Measurements from ENCODE around the gene SLC6A19. TPM values are rescaled to one million over a fixed set of nuclear protein-coding genes. Genes with fewer than 3 reads are reported as not detected.

The SLC6A19 gene
- total and polyA plus RNA-seq, 12 donors: under 0.01 TPM; not detected in 11

DNA sequence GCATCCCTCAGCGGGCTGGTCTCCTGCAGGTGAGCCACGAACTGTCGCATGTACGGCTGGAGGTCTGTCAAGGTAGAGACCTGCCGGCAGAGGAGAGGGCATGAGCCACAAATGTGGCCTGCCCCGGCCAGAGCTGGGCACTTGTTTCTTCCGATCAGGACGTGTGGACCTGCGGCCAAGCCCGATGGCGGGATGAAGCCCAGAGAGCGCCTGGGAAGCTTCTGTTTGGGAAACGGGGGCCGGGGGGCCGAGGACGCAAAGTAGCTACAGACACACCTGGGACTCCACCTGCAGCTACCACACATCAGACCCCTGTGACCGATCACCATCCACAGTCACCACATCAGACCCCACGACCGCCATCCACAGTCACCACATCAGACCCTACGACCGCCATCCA is 70.8 kb downstream of the SLC6A19 start:
- Histone ChIP-seq H3K36me3 (replicated peaks in 1 of 2) (no peaks in the 10 kb centered on the region), H3K4me3 (no peak overlapping the region), H3K27ac (no peak overlapping the region), H3K9me3 (replicated peaks in 1 of 3) (no peaks in the 10 kb centered on the region), H3K4me1 (replicated peaks in 1 of 2) (no peaks in the 10 kb centered on the region), H3K27me3 (no peaks in the 10 kb centered on the region)
- intact Hi-C loops (cut with DNase I): no loop called here
- TF ChIP-seq, protein P1, sequence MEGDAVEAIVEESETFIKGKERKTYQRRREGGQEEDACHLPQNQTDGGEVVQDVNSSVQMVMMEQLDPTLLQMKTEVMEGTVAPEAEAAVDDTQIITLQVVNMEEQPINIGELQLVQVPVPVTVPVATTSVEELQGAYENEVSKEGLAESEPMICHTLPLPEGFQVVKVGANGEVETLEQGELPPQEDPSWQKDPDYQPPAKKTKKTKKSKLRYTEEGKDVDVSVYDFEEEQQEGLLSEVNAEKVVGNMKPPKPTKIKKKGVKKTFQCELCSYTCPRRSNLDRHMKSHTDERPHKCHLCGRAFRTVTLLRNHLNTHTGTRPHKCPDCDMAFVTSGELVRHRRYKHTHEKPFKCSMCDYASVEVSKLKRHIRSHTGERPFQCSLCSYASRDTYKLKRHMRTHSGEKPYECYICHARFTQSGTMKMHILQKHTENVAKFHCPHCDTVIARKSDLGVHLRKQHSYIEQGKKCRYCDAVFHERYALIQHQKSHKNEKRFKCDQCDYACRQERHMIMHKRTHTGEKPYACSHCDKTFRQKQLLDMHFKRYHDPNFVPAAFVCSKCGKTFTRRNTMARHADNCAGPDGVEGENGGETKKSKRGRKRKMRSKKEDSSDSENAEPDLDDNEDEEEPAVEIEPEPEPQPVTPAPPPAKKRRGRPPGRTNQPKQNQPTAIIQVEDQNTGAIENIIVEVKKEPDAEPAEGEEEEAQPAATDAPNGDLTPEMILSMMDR (IDR thresholded peaks at IDR 0.05): no peak
- no peak for TF ChIP-seq POLR2A (IDR thresholded peaks at IDR 0.05)
- 85 to 95% (median 93%) methylated on average over 17 to 21 of the region's 21 CpGs; no CpG with 5 or more reads in 1 of the 4 donors for WGBS, 4 donors
- no peak for DNase-seq

DNA sequence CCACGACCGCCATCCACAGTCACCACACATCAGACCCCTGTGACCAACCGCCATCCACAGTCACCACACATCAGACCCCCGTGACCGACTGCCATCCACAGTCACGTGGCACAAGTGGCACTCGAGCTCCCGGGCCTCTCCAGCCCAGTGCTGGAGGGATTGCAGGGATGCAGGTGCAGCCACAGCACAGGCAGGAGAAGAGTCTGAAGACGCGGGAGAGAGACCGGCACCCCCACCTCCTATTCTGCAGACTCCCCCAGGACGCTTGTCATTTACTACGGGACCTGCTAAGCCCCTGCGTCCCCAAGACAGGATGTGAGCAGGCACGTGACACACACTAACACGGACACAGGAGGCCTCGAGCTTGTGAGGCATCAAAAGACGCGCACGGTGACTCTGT is 72.3 kb downstream of the SLC6A19 start:
- Histone ChIP-seq H3K4me3 (no peak overlapping the region), H3K4me1 (replicated peaks in 1 of 2) (no peaks in the 10 kb centered on the region), H3K36me3 (replicated peaks in 1 of 2) (no peaks in the 10 kb centered on the region), H3K9me3 (replicated peaks in 1 of 3) (no peaks in the 10 kb centered on the region), H3K27ac (no peak overlapping the region), H3K27me3 (no peaks in the 10 kb centered on the region)
- DNase-seq: no peak
- intact Hi-C loops (cut with DNase I): no loop called here
- no peak for TF ChIP-seq POLR2A (IDR thresholded peaks at IDR 0.05)
- TF ChIP-seq, protein P1 (IDR thresholded peaks at IDR 0.05): no peak
- WGBS, 4 donors: 87 to 97% (median 91%) methylated on average over 13 to 20 of the region's 20 CpGs

DNA sequence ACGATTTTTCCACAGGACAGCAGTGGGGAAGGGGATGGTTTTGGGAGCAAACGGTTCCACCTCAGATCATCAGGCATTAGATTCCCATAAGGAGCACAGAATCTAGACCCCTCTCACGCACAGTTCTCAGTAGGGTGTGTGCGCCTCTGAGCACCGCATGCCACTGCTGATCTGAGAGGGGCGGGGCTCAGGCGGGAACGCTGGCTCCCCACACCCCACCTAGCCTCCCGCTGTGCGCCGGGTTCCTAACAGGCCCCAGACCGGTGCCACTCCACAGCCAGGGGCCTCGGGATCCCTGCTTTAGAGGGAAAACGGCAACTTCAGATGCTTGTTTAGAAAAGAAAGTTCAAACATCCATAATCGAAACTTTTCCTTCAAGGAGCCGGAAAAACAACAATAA is 73.1 kb downstream of the SLC6A19 start:
- Histone ChIP-seq H3K27ac (no peak overlapping the region), H3K27me3 (no peaks in the 10 kb centered on the region), H3K4me1 (replicated peaks in 1 of 2) (no peaks in the 10 kb centered on the region), H3K4me3 (no peak overlapping the region), H3K36me3 (replicated peaks in 1 of 2) (no peaks in the 10 kb centered on the region), H3K9me3 (replicated peaks in 1 of 3) (no peaks in the 10 kb centered on the region)
- TF ChIP-seq, protein P1 (IDR thresholded peaks at IDR 0.05): no peak
- no peak for TF ChIP-seq POLR2A (IDR thresholded peaks at IDR 0.05)
- DNase-seq: no peak
- intact Hi-C loops (cut with DNase I): no loop called here
- 79 to 84% (median 84%) methylated on average over 11 to 16 of the region's 16 CpGs for WGBS, 4 donors

Other genes with a start within 250 kb of the SLC6A19 start
- 10 to 100 TPM in 4 of 9 donors, 1 to 10 TPM in 4, under 1 TPM in 1; 0.22 to 25.5 (median 9.6) TPM for gene NKD2, start 192.8 kb upstream of the SLC6A19 start, total RNA-seq
- 10 to 100 TPM in 2 of 3 donors, under 1 TPM in 1; 0.92 to 32.8 (median 18.1) TPM for gene NKD2, start 192.8 kb upstream of the SLC6A19 start, polyA plus RNA-seq
- 10 to 100 TPM in 8 of 9 donors, 1 to 10 TPM in 1; 1.3 to 52.6 (median 29.4) TPM for gene SLC12A7, start 89.5 kb upstream of the SLC6A19 start, total RNA-seq
- 10 to 100 TPM in 2 of 3 donors, 1 to 10 TPM in 1; 5.5 to 25.8 (median 18.6) TPM for gene SLC12A7, start 89.5 kb upstream of the SLC6A19 start, polyA plus RNA-seq
- not detected for gene SLC6A18, start 23.8 kb downstream of the SLC6A19 start, total RNA-seq
- not detected for gene SLC6A18, start 23.8 kb downstream of the SLC6A19 start, polyA plus RNA-seq
- under 1 TPM in 1 of 9 donors, not detected in 8; 0.29 TPM for gene TERT, start 93.5 kb downstream of the SLC6A19 start, total RNA-seq
- not detected for gene TERT, start 93.5 kb downstream of the SLC6A19 start, polyA plus RNA-seq
- 10 to 100 TPM; 61.8 to 96.5 (median 87.0) TPM for gene CLPTM1L, start 143.5 kb downstream of the SLC6A19 start, total RNA-seq
- 10 to 100 TPM; 40.7 to 85.6 (median 50.7) TPM for gene CLPTM1L, start 143.5 kb downstream of the SLC6A19 start, polyA plus RNA-seq
- gene SLC6A3, start 243.8 kb downstream of the SLC6A19 start, total RNA-seq: not detected
- under 1 TPM in 1 of 3 donors, not detected in 2; 0.10 TPM for gene SLC6A3, start 243.8 kb downstream of the SLC6A19 start, polyA plus RNA-seq

Measured in adrenal gland (tissue), 12 donors.